IMR-90 (cell line): Measurements from ENCODE around the gene SOSTDC1. TPM values are rescaled to one million over a fixed set of nuclear protein-coding genes. Genes with fewer than 3 reads are reported as not detected.
A peak's percentile ranks its signal among the peaks of the same experiment; 100 is the strongest.

Source experiments
- ATAC-seq: fragments of 200-7000 bp; cut with Tn5 transposase; 2 replicates; pipeline ENCODE4 v1.9.1; 2020; ENCODE audit warnings: low read depth, mild to moderate bottlenecking, moderate library complexity
- BruUV-seq: library from RNA; stranded (reverse); fragments of 400-500 nt; replicated peaks from 2 replicates; lab custom pipeline; 2021; lab: Mats Ljungman, UMichigan
- CTCF ChIA-PET: fragments of 300-600 bp; formaldehyde crosslinking; extraction: SDS; loops from one replicate; lab custom pipeline; 2021; ENCODE audit warnings: antibody characterized with exemption; lab: Yijun Ruan, JAX
- POLR2A ChIA-PET: fragments of 300-600 bp; sonication (Branson Sonifier 250); formaldehyde crosslinking; loops from one replicate; lab custom pipeline; 2022; ENCODE audit warnings: antibody characterized with exemption; ENCODE audit not compliant: unreplicated experiment; lab: Charles Lee
- DNase-seq: peaks from one replicate; pipeline ENCODE4 v3.0.0; 2013
- H2AFZ ChIP-seq: replicated peaks from 2 replicates; pipeline ENCODE3; 2013; ENCODE audit warnings: low read length, mild to moderate bottlenecking; ENCODE audit not compliant: poor library complexity
- H2AK5ac ChIP-seq: 2 replicates; pipeline ENCODE4 v1.6.1; 2013; ENCODE audit warnings: low read depth, low read length, inconsistent platforms
- H2AK9ac ChIP-seq: replicated peaks from 2 replicates; pipeline ENCODE3; 2013; ENCODE audit warnings: mild to moderate bottlenecking, low read depth, low read length, moderate library complexity; ENCODE audit not compliant: poor library complexity
- H2BK120ac ChIP-seq: 2 replicates; pipeline ENCODE4 v1.6.1; 2013; ENCODE audit warnings: low read depth, low read length, inconsistent platforms
- H2BK15ac ChIP-seq: 3 replicates; pipeline ENCODE4 v1.6.1; 2013; ENCODE audit warnings: low read depth, low read length, inconsistent platforms
- H2BK20ac ChIP-seq: 2 replicates; pipeline ENCODE4 v1.6.1; 2013; ENCODE audit warnings: low read depth, mild to moderate bottlenecking, inconsistent platforms, low read length, moderate library complexity
- H2BK5ac ChIP-seq: 2 replicates; pipeline ENCODE4 v1.6.1; 2013; ENCODE audit warnings: mild to moderate bottlenecking, low read depth, low read length, inconsistent platforms; ENCODE audit not compliant: poor library complexity, severe bottlenecking
- H3K14ac ChIP-seq: replicated peaks from 2 replicates; pipeline ENCODE4 v1.6.1; 2013; ENCODE audit warnings: low read depth, low read length, inconsistent platforms
- H3K18ac ChIP-seq: 2 replicates; pipeline ENCODE4 v1.6.1; 2013; ENCODE audit warnings: low read depth, low read length, control low read depth
- H3K23ac ChIP-seq: 2 replicates; pipeline ENCODE4 v1.6.1; 2013; ENCODE audit warnings: low read depth, low read length, inconsistent platforms
- H3K27ac ChIP-seq: 2 replicates; pipeline ENCODE4 v1.5.1; 2013; ENCODE audit warnings: mild to moderate bottlenecking, control low read depth, low read length; ENCODE audit not compliant: insufficient read depth
- H3K27me3 ChIP-seq: 2 replicates; pipeline ENCODE4 v1.6.1; 2013; ENCODE audit warnings: low read length; ENCODE audit not compliant: control insufficient read depth, insufficient read depth
- H3K36me3 ChIP-seq: 2 replicates; pipeline ENCODE4 v1.6.1; 2013; ENCODE audit warnings: low read length, mixed read lengths; ENCODE audit not compliant: control insufficient read depth, insufficient read depth
- H3K4ac ChIP-seq: 2 replicates; pipeline ENCODE4 v1.6.1; 2013; ENCODE audit warnings: low read depth, low read length, inconsistent platforms
- H3K4me1 ChIP-seq: 2 replicates; pipeline ENCODE4 v1.6.1; 2013; ENCODE audit warnings: low read length, mixed read lengths; ENCODE audit not compliant: control insufficient read depth, insufficient read depth
- H3K4me2 ChIP-seq: 2 replicates; pipeline ENCODE4 v1.6.1; 2013; ENCODE audit warnings: low read depth, mild to moderate bottlenecking, control low read depth, low read length, moderate library complexity
- H3K4me3 ChIP-seq: 2 replicates; pipeline ENCODE4 v1.5.1; 2013; ENCODE audit warnings: low read depth, mild to moderate bottlenecking, control low read depth, low read length, moderate library complexity; ENCODE audit not compliant: insufficient read depth
- H3K56ac ChIP-seq: 2 replicates; pipeline ENCODE4 v1.6.1; 2013; ENCODE audit warnings: low read length, inconsistent platforms; ENCODE audit not compliant: insufficient read depth; ENCODE audit errors: extremely low read depth
- H3K79me1 ChIP-seq, 2 experiments: 2 replicates each; pipeline ENCODE4 v1.6.1; 2013; ENCODE audit warnings: low read length in 2 of 2, inconsistent platforms in 1 of 2, low read depth in 1 of 2
- H3K9ac ChIP-seq: 2 replicates; pipeline ENCODE4 v1.6.1; 2013; ENCODE audit warnings: low read depth, low read length, control low read depth
- H3K9me1 ChIP-seq: 2 replicates; pipeline ENCODE4 v1.6.1; 2013; ENCODE audit warnings: low read length, inconsistent platforms; ENCODE audit not compliant: insufficient read depth
- H3K9me3 ChIP-seq: 2 replicates; pipeline ENCODE4 v1.6.1; 2013; ENCODE audit warnings: low read length; ENCODE audit not compliant: control insufficient read depth, insufficient read depth
- H4K20me1 ChIP-seq: 2 replicates; pipeline ENCODE4 v1.6.1; 2013; ENCODE audit warnings: low read length, inconsistent platforms; ENCODE audit not compliant: insufficient read depth
- H4K5ac ChIP-seq: 2 replicates; pipeline ENCODE4 v1.6.1; 2013; ENCODE audit warnings: mild to moderate bottlenecking, low read depth, low read length, control low read depth
- H4K8ac ChIP-seq, 2 experiments: 2 replicates each; pipeline ENCODE4 v1.6.1; 2013; ENCODE audit warnings: low read depth in 2 of 2, low read length in 2 of 2, control low read depth in 1 of 2, inconsistent platforms in 1 of 2
- H4K91ac ChIP-seq: 2 replicates; pipeline ENCODE4 v1.6.1; 2013; ENCODE audit warnings: low read depth, low read length, inconsistent platforms; ENCODE audit not compliant: insufficient read depth
- BHLHE40 ChIP-seq: fragments of 150-350 bp; IDR thresholded peaks from 2 replicates; pipeline ENCODE4 v1.6.1; 2016; ENCODE audit warnings: mild to moderate bottlenecking, low read depth, low read length
- CEBPB ChIP-seq: IDR thresholded peaks from 2 replicates; pipeline ENCODE4 v1.6.1; 2012; ENCODE audit warnings: low read depth, low read length, improper control_type of control experiment
- CHD1 ChIP-seq: IDR thresholded peaks from 2 replicates; pipeline ENCODE4 v1.6.1; 2012; ENCODE audit warnings: low read depth, low read length, improper control_type of control experiment
- FOS ChIP-seq: fragments of 150-350 bp; IDR thresholded peaks from 2 replicates; pipeline ENCODE4 v1.6.1; 2016; ENCODE audit warnings: low read depth, low read length
- MAZ ChIP-seq: IDR thresholded peaks from 2 replicates; pipeline ENCODE4 v1.6.1; 2012; ENCODE audit warnings: low read depth, mild to moderate bottlenecking, low read length, improper control_type of control experiment, moderate library complexity, borderline replicate concordance
- MXI1 ChIP-seq: IDR thresholded peaks from 2 replicates; pipeline ENCODE4 v1.6.1; 2012; ENCODE audit warnings: low read depth, mild to moderate bottlenecking, low read length, moderate library complexity, borderline replicate concordance
- NFE2L2 ChIP-seq: fragments of 150-350 bp; IDR thresholded peaks from 2 replicates; pipeline ENCODE4 v1.6.1; 2016; ENCODE audit warnings: low read depth, mild to moderate bottlenecking, low read length
- POLR2A ChIP-seq: IDR thresholded peaks from 2 replicates; pipeline ENCODE4 v1.6.1; 2012; ENCODE audit warnings: mild to moderate bottlenecking, low read depth, low read length
- RAD21 ChIP-seq: IDR thresholded peaks from 2 replicates; pipeline ENCODE4 v1.6.1; 2012; ENCODE audit warnings: low read length, improper control_type of control experiment
- RCOR1 ChIP-seq: IDR thresholded peaks from 2 replicates; pipeline ENCODE4 v1.6.1; 2012; ENCODE audit warnings: mild to moderate bottlenecking, low read length, improper control_type of control experiment; ENCODE audit not compliant: insufficient replicate concordance
- RFX5 ChIP-seq: IDR thresholded peaks from 2 replicates; pipeline ENCODE4 v1.8.0; 2012; ENCODE audit warnings: low read depth, mild to moderate bottlenecking, low read length, moderate library complexity
- SMC3 ChIP-seq: fragments of 150-350 bp; IDR thresholded peaks from 2 replicates; pipeline ENCODE4 v1.6.1; 2016; ENCODE audit warnings: low read depth, mild to moderate bottlenecking, antibody characterized with exemption, low read length, moderate library complexity
- WGBS, 2 experiments: methylation state at CpG; one replicate each; pipeline versions ENCODE4 v1.1.5 to v1.1.7; 2013; ENCODE audit warnings: missing lambda C conversion rate in 2 of 2; ENCODE audit not compliant: insufficient read length in 1 of 2; ENCODE audit errors: extremely low coverage in 2 of 2; 5-methylcytosine and 5-hydroxymethylcytosine counted together
- dilution Hi-C: fragments of 300-500 bp; cut with HindIII; formaldehyde crosslinking; loops from one replicate; pipeline ENCODE4 v1.14.3; 2018; ENCODE audit warnings: low sequenced_read_pairs; ENCODE audit not compliant: unreplicated experiment
- in situ Hi-C: fragments of 300-500 bp; cut with MboI; formaldehyde crosslinking; loops from 3 replicates; pipeline ENCODE4 v1.14.3; 2019; ENCODE audit warnings: low sequenced_read_pairs, inconsistent platforms, mixed read lengths
- intact Hi-C: fragments of 100-400 bp; cut with micrococcal nuclease; formaldehyde crosslinking; loops from 2 replicates; pipeline ENCODE4 v1.10.0; 2022
- polyA plus RNA-seq, 3 experiments: library from polyadenylated mRNA; depleted of rRNA; stranded (reverse); fragments of >200 nt; gene quantifications; 2 replicates each; pipeline ENCODE4 v1.2.3, GENCODE V29; 2012; ENCODE audit warnings: low replicate concordance in 1 of 3
- total RNA-seq: library from RNA; depleted of rRNA; stranded (reverse); fragments of >200 nt; gene quantifications from 2 replicates; pipeline ENCODE4 v1.2.3, GENCODE V29; 2012
- TF ChIP-seq, protein P1 (sequence below): fragments of 150-350 bp; IDR thresholded peaks from 2 replicates; pipeline ENCODE4 v1.6.1; 2016; ENCODE audit warnings: low read depth, mild to moderate bottlenecking, low read length, moderate library complexity, borderline replicate concordance
- TF ChIP-seq, protein P2 (sequence below): conservative IDR thresholded peaks from 2 replicates; pipeline ENCODE4 v1.5.1; 2012; ENCODE audit warnings: mild to moderate bottlenecking, low read depth, low read length, improper control_type of control experiment
- TF ChIP-seq, protein P3 (sequence below): fragments of 150-350 bp; IDR thresholded peaks from 2 replicates; pipeline ENCODE4 v1.6.1; 2017; ENCODE audit warnings: mild to moderate bottlenecking, antibody characterized with exemption, low read length, low read depth

SOSTDC1 gene
- total and polyA plus RNA-seq, 2 of the 4 experiments (the other 2 are of a cell fraction), result 0.07 TPM; not detected in 1

- Histone ChIP-seq H3K27me3 (no peaks in the 10 kb centered on the region), H2BK15ac (no peak overlapping the region), H3K23ac (no peak overlapping the region), H4K8ac (no peak overlapping the region), H3K27ac (no peak overlapping the region), H3K4me1 (peaks cover 3% of the 10 kb centered on the region), H4K20me1 (no peaks in the 10 kb centered on the region), H3K14ac (no peak overlapping the region), H3K4me2 (peak overlapping the region; percentile 35; the same call in 1 of the 2 replicates), H3K56ac (no peak overlapping the region), H2BK20ac (no peak overlapping the region), H3K4me3 (no peak overlapping the region), H2BK120ac (no peak overlapping the region), H2AK5ac (no peak overlapping the region), H3K9ac (no peak overlapping the region), H2AFZ (no peak overlapping the region), H2BK5ac (no peak overlapping the region), H3K4ac (no peak overlapping the region), H3K9me3 (no peaks in the 10 kb centered on the region), H2AK9ac (no peak overlapping the region), H3K18ac (no peak overlapping the region), H4K91ac (no peak overlapping the region), H3K9me1 (no peaks in the 10 kb centered on the region), H3K79me1 (no peaks in the 10 kb centered on the region), H4K5ac (no peak overlapping the region), H3K36me3 (no peaks in the 10 kb centered on the region)
- in situ Hi-C loops, result no loop called here
- dilution Hi-C loops, result no loop called here
- DNase-seq, result peak; percentile 10
- intact Hi-C loops, result no loop called here
- no CpG with 5 or more reads among the region's 4 CpGs for WGBS, 2 experiments
- BruUV-seq, result no TSS peak
- no peak for TF ChIP-seq CEBPB
- no peak for TF ChIP-seq BHLHE40
- no peak for TF ChIP-seq RCOR1
- no peak for TF ChIP-seq POLR2A
- TF ChIP-seq, protein P1, sequence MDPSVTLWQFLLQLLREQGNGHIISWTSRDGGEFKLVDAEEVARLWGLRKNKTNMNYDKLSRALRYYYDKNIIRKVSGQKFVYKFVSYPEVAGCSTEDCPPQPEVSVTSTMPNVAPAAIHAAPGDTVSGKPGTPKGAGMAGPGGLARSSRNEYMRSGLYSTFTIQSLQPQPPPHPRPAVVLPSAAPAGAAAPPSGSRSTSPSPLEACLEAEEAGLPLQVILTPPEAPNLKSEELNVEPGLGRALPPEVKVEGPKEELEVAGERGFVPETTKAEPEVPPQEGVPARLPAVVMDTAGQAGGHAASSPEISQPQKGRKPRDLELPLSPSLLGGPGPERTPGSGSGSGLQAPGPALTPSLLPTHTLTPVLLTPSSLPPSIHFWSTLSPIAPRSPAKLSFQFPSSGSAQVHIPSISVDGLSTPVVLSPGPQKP, result no peak
- no peak for TF ChIP-seq NFE2L2
- TF ChIP-seq SMC3, result no peak
- TF ChIP-seq, protein P2, sequence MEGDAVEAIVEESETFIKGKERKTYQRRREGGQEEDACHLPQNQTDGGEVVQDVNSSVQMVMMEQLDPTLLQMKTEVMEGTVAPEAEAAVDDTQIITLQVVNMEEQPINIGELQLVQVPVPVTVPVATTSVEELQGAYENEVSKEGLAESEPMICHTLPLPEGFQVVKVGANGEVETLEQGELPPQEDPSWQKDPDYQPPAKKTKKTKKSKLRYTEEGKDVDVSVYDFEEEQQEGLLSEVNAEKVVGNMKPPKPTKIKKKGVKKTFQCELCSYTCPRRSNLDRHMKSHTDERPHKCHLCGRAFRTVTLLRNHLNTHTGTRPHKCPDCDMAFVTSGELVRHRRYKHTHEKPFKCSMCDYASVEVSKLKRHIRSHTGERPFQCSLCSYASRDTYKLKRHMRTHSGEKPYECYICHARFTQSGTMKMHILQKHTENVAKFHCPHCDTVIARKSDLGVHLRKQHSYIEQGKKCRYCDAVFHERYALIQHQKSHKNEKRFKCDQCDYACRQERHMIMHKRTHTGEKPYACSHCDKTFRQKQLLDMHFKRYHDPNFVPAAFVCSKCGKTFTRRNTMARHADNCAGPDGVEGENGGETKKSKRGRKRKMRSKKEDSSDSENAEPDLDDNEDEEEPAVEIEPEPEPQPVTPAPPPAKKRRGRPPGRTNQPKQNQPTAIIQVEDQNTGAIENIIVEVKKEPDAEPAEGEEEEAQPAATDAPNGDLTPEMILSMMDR, result no peak
- TF ChIP-seq FOS, result no peak
- no peak for TF ChIP-seq CHD1
- TF ChIP-seq MAZ, result no peak
- TF ChIP-seq RFX5, result no peak
- TF ChIP-seq, protein P3, sequence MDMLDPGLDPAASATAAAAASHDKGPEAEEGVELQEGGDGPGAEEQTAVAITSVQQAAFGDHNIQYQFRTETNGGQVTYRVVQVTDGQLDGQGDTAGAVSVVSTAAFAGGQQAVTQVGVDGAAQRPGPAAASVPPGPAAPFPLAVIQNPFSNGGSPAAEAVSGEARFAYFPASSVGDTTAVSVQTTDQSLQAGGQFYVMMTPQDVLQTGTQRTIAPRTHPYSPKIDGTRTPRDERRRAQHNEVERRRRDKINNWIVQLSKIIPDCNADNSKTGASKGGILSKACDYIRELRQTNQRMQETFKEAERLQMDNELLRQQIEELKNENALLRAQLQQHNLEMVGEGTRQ, result no peak
- TF ChIP-seq RAD21, result no peak
- TF ChIP-seq MXI1, result no peak
- CTCF ChIA-PET, result no interaction called here
- POLR2A ChIA-PET, result no interaction called here
- ATAC-seq, result no peak
These were observed 13.6 kb upstream of the SOSTDC1 start for GRCh38 chr7:16479161-16479560.
